Sigmoid colon (tissue), 7 donors: ENCODE measurements around the gene BPI. TPM values are rescaled to one million over a fixed set of nuclear protein-coding genes. Genes with fewer than 3 reads are reported as not detected.

ENCODE experiments used
- DNase-seq: peaks from one replicate; pipeline ENCODE4 v3.0.0-alpha.2; 2019
- H3K27ac ChIP-seq, 4 donors: fragments of 200-600 bp; sonication (generic); one replicate each; pipeline ENCODE4 v1.5.1; 2016 to 2019; ENCODE audit warnings: mild to moderate bottlenecking in 1 of 4
- H3K27me3 ChIP-seq, 3 donors: fragments of 200-600 bp; sonication (generic); one replicate each; pipeline ENCODE4 v1.5.1; 2019; ENCODE audit warnings: mild to moderate bottlenecking in 1 of 3
- H3K36me3 ChIP-seq, 4 donors: fragments of 200-600 bp; sonication (generic); one replicate each; pipeline ENCODE4 v1.5.1; 2016 to 2019
- H3K4me1 ChIP-seq, 4 donors: fragments of 200-600 bp; sonication (generic); one replicate each; pipeline ENCODE4 v1.5.1; 2017 to 2019
- H3K4me3 ChIP-seq, 4 donors: fragments of 200-600 bp; sonication (generic); one replicate each; pipeline ENCODE4 v1.5.1; 2017 to 2019; ENCODE audit warnings: mild to moderate bottlenecking in 2 of 4, moderate library complexity in 1 of 4
- H3K9me3 ChIP-seq, 4 donors: fragments of 200-600 bp in 3 of 4; sonication (generic) in 3 of 4; one replicate each; pipeline versions ENCODE4 v1.5.1 to v1.6.1; 2013 to 2019
- CTCF ChIP-seq, 4 experiments: fragments of 450-650 bp in 3 of 4; fragments of 200-600 bp in 1 of 4; IDR thresholded peaks; one replicate each; pipeline ENCODE4 v1.5.1; 2016 to 2019; ENCODE audit warnings: antibody characterized with exemption in 4 of 4, mild to moderate bottlenecking in 3 of 4, moderate library complexity in 2 of 4
- EP300 ChIP-seq, 4 donors: sonication (generic); formaldehyde crosslinking; IDR thresholded peaks; one replicate each; pipeline ENCODE4 v1.6.1; 2017; ENCODE audit warnings: antibody characterized with exemption in 4 of 4
- POLR2A ChIP-seq, 2 donors: fragments of 450-650 bp; IDR thresholded peaks; one replicate each; pipeline ENCODE4 v1.6.1; 2016; ENCODE audit warnings: antibody characterized with exemption in 2 of 2, mild to moderate bottlenecking in 2 of 2, moderate library complexity in 2 of 2
- POLR2AphosphoS5 ChIP-seq, 4 donors: sonication (generic); formaldehyde crosslinking; IDR thresholded peaks; one replicate each; pipeline ENCODE4 v1.6.1; 2017; ENCODE audit warnings: antibody characterized with exemption in 4 of 4
- WGBS, 2 donors: extraction: QIAGEN DNeasy Blood & Tissue Kit; methylation state at CpG; one replicate each; pipeline ENCODE4 v1.1.7; 2013; 5-methylcytosine and 5-hydroxymethylcytosine counted together
- intact Hi-C: fragments of 100-400 bp; cut with DNase I; formaldehyde crosslinking; loops from one replicate; pipeline ENCODE4 v1.15.1; 2023
- polyA plus RNA-seq, 3 donors: library from polyadenylated mRNA; stranded (reverse); fragments of 200-250 nt; gene quantifications; one replicate each; pipeline ENCODE4 v1.2.3, GENCODE V29; 2013
- total RNA-seq, 4 donors: library from RNA; depleted of rRNA; stranded (reverse); fragments of >200 nt; gene quantifications; one replicate each; pipeline ENCODE4 v1.1.0, GENCODE V29; 2016
- donor health status: healthy with polysubstance abuse.
- donor health status: Bipolar disorder and iron deficiency.
- donor health status: healthy.

The BPI gene
- total and polyA plus RNA-seq, 7 donors, result 0.09 to 0.99 TPM; not detected in 5

GRCh38 chr20:38339997-38340396, 36.0 kb downstream of the BPI start:
- no peak for TF ChIP-seq POLR2A (IDR thresholded peaks at IDR 0.05)
- no peak for TF ChIP-seq POLR2AphosphoS5 (IDR thresholded peaks at IDR 0.05)
- no peak for TF ChIP-seq EP300 (IDR thresholded peaks at IDR 0.05)
- TF ChIP-seq CTCF (IDR thresholded peaks at IDR 0.05), result no peak
- no peak overlapping the region for H3K27ac ChIP-seq
- no peak for DNase-seq
- peaks cover 0 to 18% (median 3%) of the 10 kb centered on the region in 3 donors for H3K27me3 ChIP-seq
- H3K4me3 ChIP-seq, result no peak overlapping the region
- H3K36me3 ChIP-seq, result no peaks in the 10 kb centered on the region
- H3K9me3 ChIP-seq, result peaks cover 4 to 7% (median 6%) of the 10 kb centered on the region in 4 donors
- peaks cover 0 to 13% (median 3%) of the 10 kb centered on the region in 4 donors for H3K4me1 ChIP-seq
- 59 to 66% methylated on average over 3 of the region's 3 CpGs for WGBS, 2 donors
- intact Hi-C loops, result no loop called here

- Histone ChIP-seq H3K9me3 (peaks cover 4 to 7% (median 6%) of the 10 kb centered on the region in 4 donors), H3K4me3 (no peak overlapping the region), H3K27me3 (peaks cover 0 to 14% (median 3%) of the 10 kb centered on the region in 3 donors), H3K36me3 (no peaks in the 10 kb centered on the region), H3K27ac (no peak overlapping the region), H3K4me1 (peaks cover 0 to 13% (median 3%) of the 10 kb centered on the region in 4 donors)
- no peak for TF ChIP-seq POLR2AphosphoS5 (IDR thresholded peaks at IDR 0.05)
- TF ChIP-seq CTCF (IDR thresholded peaks at IDR 0.05), result no peak
- no peak for TF ChIP-seq POLR2A (IDR thresholded peaks at IDR 0.05)
- no peak for TF ChIP-seq EP300 (IDR thresholded peaks at IDR 0.05)
- intact Hi-C loops, result no loop called here
- DNase-seq, result no peak
- WGBS, 2 donors, result 85 to 86% methylated on average over 6 of the region's 6 CpGs
Observed at GRCh38 chr20:38340693-38341092, 36.7 kb downstream of the BPI start.

- WGBS, 2 donors, result 68 to 83% methylated on average over 7 of the region's 7 CpGs
- Histone ChIP-seq H3K4me3 (no peak overlapping the region), H3K4me1 (peaks cover 0 to 13% (median 3%) of the 10 kb centered on the region in 4 donors), H3K27me3 (peaks cover 0 to 9% (median 0%) of the 10 kb centered on the region in 3 donors), H3K36me3 (no peaks in the 10 kb centered on the region), H3K9me3 (peaks cover 4 to 7% (median 6%) of the 10 kb centered on the region in 4 donors), H3K27ac (no peak overlapping the region)
- TF ChIP-seq POLR2AphosphoS5 (IDR thresholded peaks at IDR 0.05) (no peak), EP300 (IDR thresholded peaks at IDR 0.05) (no peak), POLR2A (IDR thresholded peaks at IDR 0.05) (no peak), CTCF (IDR thresholded peaks at IDR 0.05) (no peak)
- intact Hi-C loops, result no loop called here
- DNase-seq, result no peak
Observed at GRCh38 chr20:38342216-38342615, 38.3 kb downstream of the BPI start.

GRCh38 chr20:38342713-38343310, 38.9 kb downstream of the BPI start:
- Histone ChIP-seq H3K36me3 (no peaks in the 10 kb centered on the region), H3K4me3 (peak overlapping the region in 3 of 4 donors; percentile 25 to 37 (median 33)), H3K4me1 (peaks cover 0 to 13% (median 3%) of the 10 kb centered on the region in 4 donors), H3K27ac (peak overlapping the region in 2 of 4 donors; percentile 34 to 46), H3K9me3 (peaks cover 2 to 6% (median 4%) of the 10 kb centered on the region in 4 donors), H3K27me3 (peaks cover 0 to 5% (median 0%) of the 10 kb centered on the region in 3 donors)
- 11 to 57% methylated on average over 5 of the region's 5 CpGs for WGBS, 2 donors
- no peak for TF ChIP-seq CTCF (IDR thresholded peaks at IDR 0.05)
- TF ChIP-seq EP300 (IDR thresholded peaks at IDR 0.05), result no peak
- TF ChIP-seq POLR2AphosphoS5 (IDR thresholded peaks at IDR 0.05), result no peak
- no peak for TF ChIP-seq POLR2A (IDR thresholded peaks at IDR 0.05)
- intact Hi-C loops, result no loop called here
- DNase-seq, result no peak
